IMR-90 (cell line): ENCODE results near the gene RINT1.

Source experiments
- CEBPB ChIP-seq: IDR thresholded peaks from 2 replicates; pipeline ENCODE4 v1.6.1; 2012; ENCODE audit warnings: low read depth, low read length, improper control_type of control experiment
- MAFK ChIP-seq: IDR thresholded peaks from 2 replicates; pipeline ENCODE4 v1.6.1; 2012; ENCODE audit warnings: low read depth, low read length, improper control_type of control experiment
- MAZ ChIP-seq: IDR thresholded peaks from 2 replicates; pipeline ENCODE4 v1.6.1; 2012; ENCODE audit warnings: low read depth, mild to moderate bottlenecking, low read length, improper control_type of control experiment, moderate library complexity, borderline replicate concordance
- MXI1 ChIP-seq: IDR thresholded peaks from 2 replicates; pipeline ENCODE4 v1.6.1; 2012; ENCODE audit warnings: low read depth, mild to moderate bottlenecking, low read length, moderate library complexity, borderline replicate concordance
- NFE2L2 ChIP-seq: fragments of 150-350 bp; IDR thresholded peaks from 2 replicates; pipeline ENCODE4 v1.6.1; 2016; ENCODE audit warnings: low read depth, mild to moderate bottlenecking, low read length
- POLR2A ChIP-seq: IDR thresholded peaks from 2 replicates; pipeline ENCODE4 v1.6.1; 2012; ENCODE audit warnings: mild to moderate bottlenecking, low read depth, low read length
- RAD21 ChIP-seq: IDR thresholded peaks from 2 replicates; pipeline ENCODE4 v1.6.1; 2012; ENCODE audit warnings: low read length, improper control_type of control experiment
- RCOR1 ChIP-seq: IDR thresholded peaks from 2 replicates; pipeline ENCODE4 v1.6.1; 2012; ENCODE audit warnings: mild to moderate bottlenecking, low read length, improper control_type of control experiment; ENCODE audit not compliant: insufficient replicate concordance
- SMC3 ChIP-seq: fragments of 150-350 bp; IDR thresholded peaks from 2 replicates; pipeline ENCODE4 v1.6.1; 2016; ENCODE audit warnings: low read depth, mild to moderate bottlenecking, antibody characterized with exemption, low read length, moderate library complexity
- TF ChIP-seq, protein P1 (sequence below): conservative IDR thresholded peaks from 2 replicates; pipeline ENCODE4 v1.5.1; 2012; ENCODE audit warnings: mild to moderate bottlenecking, low read depth, low read length, improper control_type of control experiment
- TF ChIP-seq, protein P2 (sequence below): fragments of 150-350 bp; IDR thresholded peaks from 2 replicates; pipeline ENCODE4 v1.6.1; 2017; ENCODE audit warnings: mild to moderate bottlenecking, antibody characterized with exemption, low read length, low read depth

DNA sequence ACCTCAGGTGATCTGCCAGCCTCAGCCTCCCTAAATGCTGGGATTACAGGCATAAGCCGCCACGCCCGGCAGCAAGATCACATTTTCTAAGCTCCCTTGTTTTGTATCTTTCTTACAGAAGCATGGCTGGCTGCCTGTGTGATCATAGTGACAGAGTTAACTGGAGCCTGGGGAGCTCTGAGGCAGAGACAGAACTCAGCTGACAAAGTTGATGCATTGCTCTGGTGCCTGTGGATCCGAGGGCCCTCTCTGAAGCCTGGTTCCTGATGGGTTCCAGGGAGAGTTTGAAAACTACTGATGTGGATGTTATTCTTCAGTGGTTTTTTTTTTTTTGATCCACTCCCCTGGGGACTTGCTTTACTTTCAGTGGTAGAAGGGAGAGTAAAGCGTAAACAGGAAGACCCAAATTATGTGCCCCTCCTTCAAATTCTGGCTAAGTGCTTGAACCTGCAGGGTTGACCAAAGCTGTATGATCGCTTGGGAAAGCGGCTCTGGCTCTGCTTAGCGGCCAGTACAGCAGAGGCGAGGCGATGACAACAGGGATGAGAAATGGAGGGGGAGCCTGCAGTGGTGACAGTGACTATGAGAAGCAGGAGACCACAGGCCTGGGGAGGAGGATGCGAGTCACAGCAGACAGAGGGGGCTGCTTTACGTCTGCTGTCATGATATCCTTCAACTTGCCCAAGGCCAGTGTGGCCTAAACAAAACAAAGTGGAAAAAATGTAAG, 56.1 kb downstream of the RINT1 start:
- TF ChIP-seq, protein P1, sequence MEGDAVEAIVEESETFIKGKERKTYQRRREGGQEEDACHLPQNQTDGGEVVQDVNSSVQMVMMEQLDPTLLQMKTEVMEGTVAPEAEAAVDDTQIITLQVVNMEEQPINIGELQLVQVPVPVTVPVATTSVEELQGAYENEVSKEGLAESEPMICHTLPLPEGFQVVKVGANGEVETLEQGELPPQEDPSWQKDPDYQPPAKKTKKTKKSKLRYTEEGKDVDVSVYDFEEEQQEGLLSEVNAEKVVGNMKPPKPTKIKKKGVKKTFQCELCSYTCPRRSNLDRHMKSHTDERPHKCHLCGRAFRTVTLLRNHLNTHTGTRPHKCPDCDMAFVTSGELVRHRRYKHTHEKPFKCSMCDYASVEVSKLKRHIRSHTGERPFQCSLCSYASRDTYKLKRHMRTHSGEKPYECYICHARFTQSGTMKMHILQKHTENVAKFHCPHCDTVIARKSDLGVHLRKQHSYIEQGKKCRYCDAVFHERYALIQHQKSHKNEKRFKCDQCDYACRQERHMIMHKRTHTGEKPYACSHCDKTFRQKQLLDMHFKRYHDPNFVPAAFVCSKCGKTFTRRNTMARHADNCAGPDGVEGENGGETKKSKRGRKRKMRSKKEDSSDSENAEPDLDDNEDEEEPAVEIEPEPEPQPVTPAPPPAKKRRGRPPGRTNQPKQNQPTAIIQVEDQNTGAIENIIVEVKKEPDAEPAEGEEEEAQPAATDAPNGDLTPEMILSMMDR, result no peak
- TF ChIP-seq CEBPB (no peak), RCOR1 (no peak), POLR2A (no peak), MAFK (no peak), MXI1 (no peak), RAD21 (no peak), MAZ (no peak), SMC3 (no peak), NFE2L2 (no peak)
- TF ChIP-seq, protein P2, sequence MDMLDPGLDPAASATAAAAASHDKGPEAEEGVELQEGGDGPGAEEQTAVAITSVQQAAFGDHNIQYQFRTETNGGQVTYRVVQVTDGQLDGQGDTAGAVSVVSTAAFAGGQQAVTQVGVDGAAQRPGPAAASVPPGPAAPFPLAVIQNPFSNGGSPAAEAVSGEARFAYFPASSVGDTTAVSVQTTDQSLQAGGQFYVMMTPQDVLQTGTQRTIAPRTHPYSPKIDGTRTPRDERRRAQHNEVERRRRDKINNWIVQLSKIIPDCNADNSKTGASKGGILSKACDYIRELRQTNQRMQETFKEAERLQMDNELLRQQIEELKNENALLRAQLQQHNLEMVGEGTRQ, result no peak
